ENCODE data around the gene ARID1B.

Gene ARID1B

DNA sequence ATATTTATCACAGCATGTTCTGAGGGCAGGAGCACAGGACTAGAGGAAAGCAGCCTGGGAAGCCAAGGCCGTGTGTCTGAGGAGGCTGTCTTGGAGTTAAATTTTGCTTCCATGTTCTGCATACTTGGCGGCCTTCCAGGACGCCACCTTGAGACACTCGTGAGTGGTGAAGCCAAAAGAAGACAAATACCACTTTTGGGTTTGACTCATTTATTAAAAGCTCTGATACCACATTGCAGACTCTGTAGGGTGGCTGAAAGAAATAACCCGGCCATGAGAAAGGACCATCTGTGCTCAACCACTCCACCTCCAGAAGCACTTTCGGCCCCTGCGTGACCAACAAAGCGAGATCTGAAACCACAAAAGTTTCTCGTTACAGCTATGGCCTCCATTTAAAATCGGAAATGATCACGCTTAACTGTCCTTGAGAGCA lies 426.1 kb downstream of the ARID1B start:
- DNase-seq: no peak

DNA sequence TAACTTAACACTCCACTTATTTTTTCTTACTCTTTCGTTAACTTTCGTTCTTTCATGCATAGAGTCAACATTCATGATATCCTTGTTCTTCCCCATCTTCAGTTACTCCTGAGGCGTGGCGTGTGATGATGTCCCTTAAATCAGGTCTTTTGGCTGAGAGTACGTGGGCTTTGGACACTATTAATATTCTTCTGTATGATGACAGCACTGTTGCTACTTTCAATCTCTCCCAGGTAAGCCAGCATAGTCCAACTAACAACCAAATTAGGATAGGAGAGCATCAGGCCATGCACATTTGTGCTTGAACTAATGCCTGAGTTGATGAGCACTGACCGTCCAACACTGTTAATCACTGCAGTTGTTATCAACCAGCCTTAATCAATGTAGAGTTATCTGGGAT lies 426.6 kb downstream of the ARID1B start:
- DNase-seq: no peak

DNA sequence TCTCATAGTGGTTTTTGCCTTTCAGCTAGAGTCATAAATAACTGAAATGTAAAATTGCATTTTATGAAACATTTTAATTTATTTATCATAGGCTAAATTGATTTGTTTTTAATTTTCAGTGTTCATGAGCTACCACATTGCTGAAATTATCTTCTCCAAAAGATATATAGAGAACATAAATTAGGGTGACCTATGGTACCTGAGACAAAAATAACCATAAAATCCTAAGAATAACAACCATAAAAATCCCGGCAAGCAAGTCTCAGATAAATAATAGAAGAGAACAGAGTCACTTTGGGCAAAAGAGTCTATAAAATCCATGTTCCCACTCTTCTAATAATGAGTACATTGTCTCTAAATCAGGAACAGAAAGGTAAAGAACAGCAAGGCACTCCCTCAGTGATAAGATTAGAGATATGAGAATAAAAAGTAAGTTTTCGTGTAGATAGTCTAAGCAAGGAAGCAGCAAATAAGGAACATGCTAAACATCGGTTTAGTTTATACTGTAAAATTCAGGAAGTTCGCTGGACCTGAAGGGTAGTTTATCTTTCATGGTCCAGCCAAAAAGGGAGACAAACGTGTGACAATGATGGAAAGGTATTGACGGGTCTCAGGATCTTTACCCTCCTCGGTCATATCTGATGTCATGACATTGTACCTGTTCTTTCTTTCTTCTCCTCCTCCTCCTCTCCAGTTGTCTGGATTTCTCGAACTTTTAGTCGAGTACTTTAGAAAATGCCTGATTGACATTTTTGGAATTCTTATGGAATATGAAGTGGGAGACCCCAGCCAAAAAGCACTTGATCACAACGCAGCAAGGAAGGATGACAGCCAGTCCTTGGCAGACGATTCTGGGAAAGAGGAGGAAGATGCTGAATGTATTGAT lies 428.5 kb downstream of the ARID1B start:
- no peak for DNase-seq

- no peak for DNase-seq
Observed at GRCh38 chr6:157206359-157206815, 429.2 kb downstream of the ARID1B start.

- no peak for DNase-seq
Observed at GRCh38 chr6:157207521-157208076, 430.4 kb downstream of the ARID1B start.

DNA sequence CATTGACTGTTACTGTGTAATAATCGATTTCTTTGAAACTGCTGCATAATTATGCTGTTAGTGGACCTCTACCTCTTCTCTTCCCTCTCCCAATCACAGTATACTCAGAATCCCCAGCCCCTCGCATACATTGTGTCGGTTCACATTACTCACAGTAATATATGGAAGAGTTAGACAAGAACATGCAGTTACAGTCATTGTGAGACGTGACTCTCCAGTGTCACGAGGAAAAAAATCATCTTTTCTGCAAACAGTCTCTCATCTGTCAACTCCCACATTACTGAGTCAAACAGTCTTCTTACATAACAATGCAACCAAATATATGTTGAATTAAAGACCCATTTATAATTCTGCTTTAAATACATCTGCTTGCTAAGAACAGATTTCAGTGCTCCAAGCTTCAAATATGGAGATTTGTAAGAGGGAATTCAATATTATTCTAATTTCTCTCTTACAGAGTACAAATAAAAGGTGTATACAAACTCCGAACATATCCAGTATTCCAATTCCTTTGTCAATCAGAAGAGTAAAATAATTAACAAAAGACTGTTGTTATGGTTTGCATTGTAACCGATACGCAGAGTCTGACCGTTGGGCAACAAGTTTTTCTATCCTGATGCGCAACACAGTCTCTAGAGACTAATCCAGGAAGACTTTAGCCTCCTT lies 432.8 kb downstream of the ARID1B start:
- DNase-seq: no peak

DNA sequence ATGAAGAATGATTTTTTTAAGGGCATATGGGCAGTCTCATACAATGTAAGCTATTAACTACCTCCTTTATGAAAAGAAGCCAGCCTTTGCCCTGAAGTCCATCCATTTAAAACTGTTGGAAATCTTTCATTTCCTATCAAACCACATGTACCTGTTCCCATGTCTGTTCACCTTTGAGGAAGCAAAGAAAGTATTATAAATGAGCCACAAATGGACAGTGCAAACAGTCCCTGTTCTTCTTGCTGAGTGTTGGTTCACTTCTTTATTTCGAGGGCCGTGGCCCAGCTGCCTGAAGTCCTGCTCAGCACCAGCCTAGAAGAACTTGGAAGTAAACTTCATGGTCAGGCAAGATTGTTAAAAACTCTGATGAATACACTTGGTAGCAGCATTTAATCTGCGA lies 433.8 kb downstream of the ARID1B start:
- no peak for DNase-seq

- DNase-seq: no peak
Observed at GRCh38 chr6:157211603-157212455, 434.7 kb downstream of the ARID1B start.

DNA sequence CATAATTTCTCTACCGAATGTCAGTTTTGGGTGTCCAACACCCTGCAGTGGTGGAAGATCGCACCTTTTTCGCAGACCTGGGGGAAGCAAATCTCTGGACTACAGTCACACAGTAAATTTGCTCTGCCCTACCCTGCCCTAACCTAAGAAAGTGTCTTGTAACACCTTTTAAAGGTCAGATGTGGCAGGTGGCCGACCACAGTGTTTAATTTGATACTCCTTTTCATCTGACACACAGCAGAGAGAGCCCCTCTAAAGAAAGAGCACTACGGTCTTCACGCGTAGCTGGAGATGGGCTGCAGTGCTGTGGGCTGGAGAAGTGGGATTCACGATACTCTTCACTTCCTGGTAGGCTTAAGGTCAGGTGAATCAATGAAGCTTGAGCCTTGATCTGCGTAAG lies 436.2 kb downstream of the ARID1B start:
- DNase-seq: no peak

DNA sequence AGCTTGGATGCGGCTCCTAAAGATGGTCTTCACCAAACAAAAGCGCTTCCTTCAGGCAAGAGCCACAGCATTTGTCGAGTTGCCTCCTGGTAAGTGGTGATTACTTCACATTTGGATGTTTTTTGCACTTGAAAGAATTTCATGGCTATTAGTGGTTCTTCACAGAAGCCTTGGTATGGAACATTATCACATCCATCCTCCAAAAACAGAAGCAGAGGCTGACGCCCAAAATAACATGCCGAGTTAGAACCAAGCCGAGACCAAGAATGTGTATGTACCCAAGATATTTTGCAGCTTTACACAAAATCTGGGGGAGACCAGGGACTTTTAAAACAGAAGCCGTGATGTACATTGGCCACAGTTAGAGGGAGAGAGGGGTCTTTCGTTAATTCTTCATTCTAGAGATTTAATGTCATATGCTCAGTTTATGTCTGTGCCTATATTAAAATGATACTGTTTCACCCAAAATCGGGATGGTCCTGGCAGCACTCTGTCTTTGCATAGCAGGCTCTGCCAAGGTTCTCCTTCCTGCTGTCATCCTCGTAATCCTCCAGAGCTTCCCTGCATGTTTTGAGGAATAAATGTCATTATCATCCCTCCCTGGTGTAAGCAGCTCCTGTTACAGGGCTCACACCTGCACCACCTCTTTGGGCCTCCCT lies 436.9 kb downstream of the ARID1B start:
- DNase-seq: no peak

DNA sequence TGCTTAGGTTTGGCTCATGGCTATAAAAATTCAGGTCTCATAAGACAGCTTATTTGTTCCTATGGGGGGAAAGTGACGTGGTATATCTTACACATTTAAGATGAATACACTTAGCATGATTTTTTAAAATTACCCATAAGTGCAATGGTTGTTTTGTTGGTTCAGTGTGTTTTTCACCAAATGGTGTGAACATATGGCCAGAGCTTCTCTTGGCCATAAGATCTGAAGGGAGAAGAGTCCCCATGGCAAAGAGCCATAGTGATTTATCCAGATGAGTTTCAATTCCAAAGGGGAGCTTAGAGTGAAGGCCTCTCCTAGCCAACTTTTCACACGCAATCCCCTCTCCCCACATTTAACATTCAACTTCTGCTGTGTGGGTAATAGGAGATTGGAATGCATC lies 438.5 kb downstream of the ARID1B start:
- DNase-seq: no peak

DNA sequence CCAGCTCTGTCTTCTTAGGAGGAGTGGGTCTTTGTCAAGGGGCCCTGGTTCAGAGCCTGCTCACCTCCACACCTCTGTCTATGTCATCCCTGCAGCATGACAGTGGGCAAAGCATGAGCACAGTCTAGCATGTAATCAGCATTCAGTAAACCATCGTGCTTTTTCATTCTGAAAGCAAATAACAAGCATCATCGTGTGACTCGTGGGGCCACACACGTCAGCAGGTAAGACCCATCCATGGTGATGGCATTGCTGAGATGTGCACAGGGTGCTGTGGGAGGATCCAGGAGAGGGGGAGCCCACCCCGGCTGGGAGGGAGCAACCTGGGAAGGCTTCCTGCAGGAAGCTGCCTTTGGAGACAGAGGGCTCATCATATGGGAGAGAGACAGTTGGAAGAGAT lies 439.4 kb downstream of the ARID1B start:
- no peak for DNase-seq

DNA sequence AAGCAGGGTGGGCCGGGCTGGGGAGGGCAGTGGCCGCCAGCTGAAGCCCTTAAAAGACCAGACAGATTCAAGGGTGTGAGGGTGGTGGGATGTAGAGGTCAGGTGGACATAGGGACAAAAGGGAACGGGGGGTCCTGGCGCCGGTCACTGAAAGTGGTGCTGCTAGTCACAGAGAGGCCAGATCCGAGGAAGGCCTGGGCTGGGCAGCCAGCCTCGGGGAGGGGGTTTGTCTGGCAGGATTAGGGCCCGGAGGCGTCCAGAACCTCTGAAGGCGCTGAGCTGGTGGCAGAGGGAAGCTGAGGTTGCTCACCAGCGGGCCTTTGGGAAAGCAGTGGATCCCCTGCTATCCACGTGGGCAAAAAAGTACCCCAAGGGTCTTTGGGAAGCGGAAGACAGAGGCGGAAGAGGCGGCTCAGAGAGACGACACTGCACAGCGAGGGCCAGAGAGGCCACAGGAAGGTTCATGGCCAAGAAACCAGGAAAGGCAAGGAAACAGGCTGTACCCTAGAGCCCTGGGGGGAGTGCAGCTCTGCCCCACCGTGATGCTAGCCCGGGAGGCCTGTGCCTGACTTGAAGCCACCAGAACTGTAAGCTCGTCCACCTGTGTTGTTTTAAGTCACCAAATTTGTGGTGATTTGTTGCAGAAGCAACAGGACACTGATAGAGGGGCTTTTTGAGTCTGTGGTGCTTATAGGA lies 440.2 kb downstream of the ARID1B start:
- no peak for DNase-seq

DNA sequence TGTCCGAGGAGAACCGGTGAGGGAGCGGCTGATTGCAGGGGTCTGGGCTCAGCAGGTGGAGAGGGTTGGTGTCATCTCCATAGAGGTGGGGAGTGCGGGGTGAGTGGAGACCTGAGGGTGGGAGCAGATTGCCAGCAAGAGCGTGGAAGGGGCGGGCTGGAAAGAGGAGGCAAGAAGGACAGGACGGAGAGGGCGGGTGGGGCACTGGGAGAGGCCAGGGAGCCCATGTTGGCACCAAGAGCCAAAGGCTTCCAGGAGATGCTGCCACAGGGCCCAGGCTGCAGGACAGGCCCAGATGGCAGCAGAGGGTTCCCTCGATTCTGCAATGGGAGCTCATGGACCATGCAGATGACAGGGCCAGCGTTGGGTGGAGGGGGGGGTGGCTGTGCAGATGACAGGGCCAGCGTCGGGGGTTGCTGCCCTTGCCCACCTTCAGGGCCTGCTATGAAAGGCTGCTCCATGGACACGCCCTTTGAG lies 440.8 kb downstream of the ARID1B start:
- DNase-seq: no peak

DNA sequence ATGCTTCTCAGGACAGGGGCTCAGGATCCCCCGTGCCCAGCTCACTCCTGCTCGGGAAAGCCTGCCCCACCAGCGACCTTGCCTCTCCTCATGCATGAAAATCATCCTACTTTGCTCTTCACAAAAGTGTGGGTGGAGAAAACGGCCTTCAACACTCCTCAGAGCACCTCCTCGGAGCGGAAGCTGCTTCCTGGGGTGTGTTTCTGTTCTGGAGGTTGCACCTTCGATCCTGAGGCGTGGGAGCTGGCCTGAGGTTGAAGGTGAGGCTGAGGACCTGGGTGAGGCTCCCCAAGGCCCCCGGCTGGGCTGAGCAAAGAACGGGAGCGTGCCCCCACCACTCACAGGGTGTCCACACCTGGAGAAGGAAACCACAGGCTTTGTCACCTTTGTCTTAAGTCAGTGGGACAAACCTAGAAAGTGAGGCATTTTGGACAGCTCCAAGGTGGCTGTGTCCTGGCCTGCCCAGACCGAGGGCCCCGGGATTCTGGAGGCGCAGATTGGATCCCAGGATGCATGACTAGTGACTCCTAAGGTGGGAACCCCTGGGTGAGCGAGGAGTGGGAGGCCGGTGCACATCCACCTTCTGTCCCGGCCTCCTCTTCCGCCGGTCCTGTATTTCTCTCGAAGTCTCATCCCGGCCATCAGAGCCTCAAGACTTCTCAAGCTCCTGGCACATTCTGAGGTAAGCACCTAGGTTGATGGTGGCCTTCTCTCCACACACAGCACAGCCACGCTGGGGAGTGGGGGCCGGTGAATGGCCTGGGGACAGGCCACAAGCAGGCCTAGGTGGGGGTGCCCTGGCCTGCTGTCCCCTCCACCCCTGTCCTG lies 441.4 kb downstream of the ARID1B start:
- no peak for DNase-seq

DNA sequence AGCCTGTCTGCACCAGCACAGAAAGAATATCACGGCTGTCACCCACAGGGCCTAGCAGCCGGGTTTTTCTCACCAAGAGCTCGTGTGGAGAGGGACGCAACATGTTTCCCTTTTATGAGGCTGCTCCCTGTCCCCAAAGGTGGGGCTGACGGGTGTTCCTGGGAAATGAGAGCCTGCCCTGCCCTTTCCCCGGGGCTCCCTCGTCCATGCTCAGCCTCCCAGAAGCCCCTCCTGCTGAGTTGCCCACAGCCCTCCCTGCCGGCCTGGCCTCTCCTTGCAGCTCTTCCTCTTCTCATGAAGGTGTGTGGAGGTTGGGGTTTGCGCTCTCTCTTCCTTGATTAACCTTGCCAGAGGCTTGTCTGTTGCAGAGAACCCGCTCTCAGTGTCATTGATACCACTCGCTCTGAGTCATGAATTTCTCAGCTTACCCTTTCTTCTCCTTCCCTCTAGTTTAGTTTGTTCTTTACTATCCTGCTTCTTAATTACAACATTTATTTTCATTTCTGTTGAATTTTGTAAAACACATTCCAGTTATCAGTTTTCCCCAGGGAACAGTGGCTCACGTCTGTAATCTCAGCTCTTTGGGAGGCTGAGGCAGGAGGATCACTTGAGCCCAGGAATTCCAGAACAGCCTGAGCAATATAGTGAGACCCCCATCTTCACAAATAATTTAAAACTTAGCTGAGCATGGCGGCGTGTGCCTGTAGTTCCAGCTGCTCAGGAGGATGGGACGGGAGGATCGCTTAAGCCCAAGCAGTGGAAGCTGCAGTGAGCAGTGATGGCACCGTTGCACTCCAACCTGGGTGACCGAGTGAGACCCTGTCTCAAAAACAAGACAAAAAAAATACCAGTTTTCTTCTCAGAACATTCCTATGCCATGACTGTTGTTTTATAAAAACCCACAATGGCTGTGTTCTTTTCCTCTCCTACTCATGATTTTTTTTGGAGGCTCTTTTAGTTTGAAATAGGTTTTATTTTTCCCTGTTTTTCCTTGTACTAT lies 442.3 kb downstream of the ARID1B start:
- DNase-seq: no peak

GRCh38 chr6:157220485-157220884 lies 443.3 kb downstream of the ARID1B start:
- no peak for DNase-seq

DNA sequence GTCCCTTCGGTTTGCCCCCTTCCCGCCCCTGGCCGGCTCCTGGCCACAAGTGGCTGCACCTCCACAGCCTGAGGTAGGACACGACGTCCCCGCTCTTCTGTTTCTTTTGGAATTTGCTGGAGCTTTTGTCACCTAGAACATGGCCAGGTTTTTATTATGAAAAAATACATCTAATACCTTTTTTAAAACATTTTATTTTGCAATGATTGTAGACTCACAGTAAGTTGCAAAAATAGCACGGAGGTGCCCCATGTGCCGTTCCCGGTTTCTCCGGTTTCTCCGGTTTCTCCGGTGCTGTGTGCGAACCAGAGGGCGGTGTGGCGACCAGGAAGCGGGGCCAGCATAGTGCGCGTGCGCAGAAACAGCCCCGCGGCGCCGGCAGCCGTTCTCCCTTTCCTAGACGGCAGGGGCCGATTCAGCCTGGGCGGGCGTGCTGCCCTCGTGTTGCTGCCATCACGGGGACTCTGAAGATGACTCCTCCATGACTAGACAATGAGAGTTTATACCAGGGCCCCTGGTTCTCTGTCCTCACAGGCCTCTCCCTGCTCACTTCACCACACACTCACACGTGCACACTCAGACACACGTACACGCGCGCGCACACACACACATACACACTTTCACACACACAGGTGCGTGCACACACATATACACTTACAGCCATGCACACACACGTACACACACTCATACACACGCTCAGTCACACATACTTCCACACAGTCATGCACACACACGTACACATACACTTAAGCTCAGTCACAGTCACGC lies 444.1 kb downstream of the ARID1B start:
- peak; percentile 72 for DNase-seq

GRCh38 chr6:157221817-157222175 lies 444.6 kb downstream of the ARID1B start:
- no peak for DNase-seq
